B cell (primary cell): Measurements from ENCODE around the gene TRAPPC12. TPM values are rescaled to one million over a fixed set of nuclear protein-coding genes. Genes with fewer than 3 reads are reported as not detected.

Experiments
- ATAC-seq: fragments of 200-7000 bp; cut with Tn5 transposase; one replicate; pipeline ENCODE4 v1.10.0; 2021; ENCODE audit warnings: low read depth, mild to moderate bottlenecking, moderate number of reproducible peaks, moderate library complexity
- CTCF ChIA-PET: fragments of 350-600 bp; sonication (Branson Sonifier 250); formaldehyde crosslinking; loops from one replicate; lab custom pipeline; 2021; ENCODE audit warnings: antibody characterized with exemption, inconsistent platforms; lab: Charles Lee
- POLR2A ChIA-PET: fragments of 350-600 bp; sonication (Branson Sonifier 250); formaldehyde crosslinking; loops from one replicate; lab custom pipeline; 2021; ENCODE audit warnings: antibody characterized with exemption; lab: Charles Lee
- DNase-seq: peaks from one replicate; pipeline ENCODE4 v3.0.0; 2013
- H2AFZ ChIP-seq: 2 replicates; pipeline ENCODE4 v1.6.1; 2012; ENCODE audit warnings: mild to moderate bottlenecking, low read depth, low read length; ENCODE audit not compliant: insufficient read depth, poor library complexity, severe bottlenecking
- H3K27ac ChIP-seq, 2 donors: 1 replicate in 1 of 2; 2 replicates in 1 of 2; pipeline ENCODE4 v1.5.1; 2012 to 2013; ENCODE audit warnings: low read length in 2 of 2, mild to moderate bottlenecking in 2 of 2, moderate library complexity in 1 of 2
- H3K27me3 ChIP-seq, 4 experiments: fragments of 200-600 bp in 1 of 4; sonication (generic) in 1 of 4; replicated peaks in 1 of 4; 1 replicate in 2 of 4; 2 replicates in 2 of 4; pipeline versions ENCODE4 v1.6.1 to v1.7.0; 2013 to 2016; ENCODE audit warnings: low read length in 3 of 4, mild to moderate bottlenecking in 2 of 4, mixed read lengths in 1 of 4, moderate library complexity in 1 of 4; ENCODE audit not compliant: insufficient read depth in 4 of 4, control insufficient read depth in 3 of 4; ENCODE audit errors: control extremely low read depth in 1 of 4
- H3K36me3 ChIP-seq, 2 experiments: replicated peaks in 1 of 2; 1 replicate in 1 of 2; 2 replicates in 1 of 2; pipeline versions ENCODE4 v1.6.1 to v1.7.1; 2013; ENCODE audit warnings: low read length in 1 of 2; ENCODE audit not compliant: insufficient read depth in 2 of 2, control insufficient read depth in 1 of 2; ENCODE audit errors: control extremely low read depth in 1 of 2, extremely low read depth in 1 of 2
- H3K4me1 ChIP-seq, 2 donors: fragments of 200-600 bp in 1 of 2; sonication (generic) in 1 of 2; 1 replicate in 1 of 2; 2 replicates in 1 of 2; pipeline versions ENCODE4 v1.5.1 to v1.6.1; 2013 to 2017; ENCODE audit warnings: low read length in 2 of 2; ENCODE audit not compliant: control insufficient read depth in 2 of 2, insufficient read depth in 2 of 2
- H3K4me2 ChIP-seq: replicated peaks from 2 replicates; pipeline ENCODE3; 2012; ENCODE audit warnings: mild to moderate bottlenecking, low read depth, low read length; ENCODE audit not compliant: poor library complexity, severe bottlenecking
- H3K4me3 ChIP-seq, 5 experiments: fragments of 200-600 bp in 1 of 5; sonication (generic) in 1 of 5; 1 replicate in 3 of 5; 2 replicates in 2 of 5; pipeline versions ENCODE4 v1.5.1 to v1.7.0; 2011 to 2016; ENCODE audit warnings: low read length in 4 of 5, mild to moderate bottlenecking in 4 of 5, low read depth in 2 of 5, control low read depth in 1 of 5, moderate library complexity in 1 of 5; ENCODE audit not compliant: insufficient read depth in 1 of 5; ENCODE audit errors: control extremely low read depth in 1 of 5, extremely low read depth in 1 of 5
- H3K79me2 ChIP-seq: fragments of 200-600 bp; sonication (generic); one replicate; pipeline ENCODE4 v1.6.0; 2016; ENCODE audit warnings: low read length; ENCODE audit not compliant: control insufficient read depth, insufficient read depth
- H3K9ac ChIP-seq: fragments of 200-600 bp; sonication (generic); 2 replicates; pipeline ENCODE4 v1.6.1; 2017; ENCODE audit warnings: mild to moderate bottlenecking, low read length, moderate library complexity
- H3K9me3 ChIP-seq, 3 donors: one replicate each; pipeline versions ENCODE4 v1.6.1 to v1.7.1; 2013; ENCODE audit warnings: low read length in 2 of 3; ENCODE audit not compliant: control insufficient read depth in 2 of 3, insufficient read depth in 1 of 3; ENCODE audit errors: control extremely low read depth in 1 of 3
- H4K20me1 ChIP-seq: 2 replicates; pipeline ENCODE4 v1.6.0; 2012; ENCODE audit warnings: mild to moderate bottlenecking, low read length; ENCODE audit not compliant: insufficient read depth, control insufficient read depth, poor library complexity, severe bottlenecking
- H3K27ac Mint-ChIP-seq: one replicate; pipeline ENCODE4 v1.8.0; 2021; ENCODE audit warnings: mixed read lengths
- H3K27me3 Mint-ChIP-seq: one replicate; pipeline ENCODE4 v1.8.0; 2021; ENCODE audit warnings: mixed read lengths
- H3K4me1 Mint-ChIP-seq: one replicate; pipeline ENCODE4 v1.8.0; 2021; ENCODE audit warnings: mixed read lengths
- H3K4me3 Mint-ChIP-seq: one replicate; pipeline ENCODE4 v1.8.0; 2021; ENCODE audit warnings: mixed read lengths
- H3K9me3 Mint-ChIP-seq: one replicate; pipeline ENCODE4 v1.8.0; 2022; ENCODE audit warnings: mixed read lengths; ENCODE audit not compliant: insufficient read depth
- CTCF ChIP-seq: fragments of 200-600 bp; IDR thresholded peaks from one replicate; pipeline ENCODE4 v1.8.0; 2022; ENCODE audit warnings: antibody characterized with exemption, mild to moderate bottlenecking
- EZH2 ChIP-seq: IDR thresholded peaks from 2 replicates; pipeline ENCODE4 v1.6.1; 2012; ENCODE audit warnings: borderline replicate concordance, low read depth, mild to moderate bottlenecking, moderate library complexity, low read length; ENCODE audit not compliant: insufficient read depth, poor library complexity, severe bottlenecking
- WGBS: methylation state at CpG from one replicate; pipeline ENCODE4 v1.1.5; 2013; ENCODE audit warnings: missing lambda C conversion rate; ENCODE audit not compliant: insufficient coverage; 5-methylcytosine and 5-hydroxymethylcytosine counted together
- intact Hi-C: fragments of 100-400 bp; cut with micrococcal nuclease; formaldehyde crosslinking; loops from one replicate; pipeline ENCODE4 v1.10.0; 2022
- polyA plus RNA-seq: library from polyadenylated mRNA; depleted of rRNA; stranded (reverse); fragments of >200 nt; gene quantifications from 2 replicates; pipeline ENCODE4 v1.2.3, GENCODE V29; 2012
- total RNA-seq, 2 donors: library from RNA; stranded (reverse); fragments of 120-200 nt in 1 of 2; gene quantifications; 1 replicate in 1 of 2; 2 replicates in 1 of 2; pipeline versions ENCODE4 v1.2.3 to v1.2.4, GENCODE V29; 2013 to 2022

The TRAPPC12 gene
- total and polyA plus RNA-seq, 2 donors (not counting 1 experiment from before 2014, with no cell fraction given), result 80.9 to 151 TPM

- H3K27me3 ChIP-seq, result no peaks in the 10 kb centered on the region
- Mint-ChIP-seq H3K27me3 (no peaks in the 10 kb centered on the region), H3K4me3 (no peak overlapping the region), H3K4me1 (peaks cover 9% of the 10 kb centered on the region), H3K27ac (no peak overlapping the region), H3K9me3 (no peaks in the 10 kb centered on the region)
- no peak overlapping the region for H3K4me3 ChIP-seq
- no peak overlapping the region for H2AFZ ChIP-seq
- ChIA-PET CTCF (no interaction called here), POLR2A (no interaction called here)
- no peak overlapping the region for H3K4me2 ChIP-seq
- H3K9ac ChIP-seq, result no peak overlapping the region
- intact Hi-C loops, result no loop called here
- H4K20me1 ChIP-seq, result no peaks in the 10 kb centered on the region
- TF ChIP-seq CTCF (no peak), EZH2 (no peak)
- no peak for ATAC-seq
- peaks cover 0 to 7% (median 0%) of the 10 kb centered on the region in 3 donors for H3K9me3 ChIP-seq
- no peak for DNase-seq
- no peaks in the 10 kb centered on the region for H3K79me2 ChIP-seq
- WGBS, result 94% methylated on average over 11 of the region's 14 CpGs
- H3K27ac ChIP-seq, result no peak overlapping the region
- H3K36me3 ChIP-seq, result peaks cover 0 to 57% of the 10 kb centered on the region in 2 experiments
- peaks cover 7 to 9% of the 10 kb centered on the region in 2 donors for H3K4me1 ChIP-seq
Observed at GRCh38 chr2:3476321-3476984, 97.0 kb downstream of the TRAPPC12 start.

- DNase-seq (no peak), ATAC-seq (no peak)
- no peak overlapping the region for H2AFZ ChIP-seq
- H4K20me1 ChIP-seq, result no peaks in the 10 kb centered on the region
- no peaks in the 10 kb centered on the region for H3K27me3 ChIP-seq
- TF ChIP-seq CTCF (no peak), EZH2 (no peak)
- no peak overlapping the region for H3K4me2 ChIP-seq
- Mint-ChIP-seq H3K9me3 (no peaks in the 10 kb centered on the region), H3K4me1 (peaks cover 9% of the 10 kb centered on the region), H3K27ac (no peak overlapping the region), H3K27me3 (no peaks in the 10 kb centered on the region), H3K4me3 (no peak overlapping the region)
- H3K4me3 ChIP-seq, result no peak overlapping the region
- H3K4me1 ChIP-seq, result peaks cover 7 to 9% of the 10 kb centered on the region in 2 donors
- no peak overlapping the region for H3K27ac ChIP-seq
- H3K9ac ChIP-seq, result no peak overlapping the region
- intact Hi-C loops, result no loop called here
- CTCF ChIA-PET, result no interaction called here
- peaks cover 0 to 7% (median 0%) of the 10 kb centered on the region in 3 donors for H3K9me3 ChIP-seq
- no CpG with 5 or more reads among the region's 5 CpGs for WGBS
- peaks cover 0 to 57% of the 10 kb centered on the region in 2 experiments for H3K36me3 ChIP-seq
- POLR2A ChIA-PET, result no interaction called here
- H3K79me2 ChIP-seq, result no peaks in the 10 kb centered on the region
Observed at GRCh38 chr2:3476985-3477327, 97.5 kb downstream of the TRAPPC12 start.
